Neural progenitor cell (in vitro differentiated cells): ENCODE data around the gene CHCHD6. TPM values are rescaled to one million over a fixed set of nuclear protein-coding genes. Genes with fewer than 3 reads are reported as not detected.

Experiments
- DNase-seq: peaks from one replicate; pipeline ENCODE4 v3.0.0-alpha.2; 2016; ENCODE audit warnings: low spot score
- H2AFZ ChIP-seq: fragments of 200-600 bp; sonication (generic); replicated peaks from 2 replicates; pipeline ENCODE4 v1.6.1; 2016; ENCODE audit warnings: antibody characterized with exemption
- H3F3A ChIP-seq: fragments of 200-600 bp; sonication (generic); 2 replicates; pipeline ENCODE4 v1.6.1; 2016; ENCODE audit warnings: antibody characterized with exemption, low read depth
- H3K27ac ChIP-seq: fragments of 200-600 bp; sonication (generic); 2 replicates; pipeline ENCODE4 v1.5.1; 2016; ENCODE audit warnings: mild to moderate bottlenecking
- H3K27me3 ChIP-seq: fragments of 200-600 bp; sonication (generic); 2 replicates; pipeline ENCODE4 v1.6.1; 2016; ENCODE audit warnings: mild to moderate bottlenecking, moderate library complexity
- H3K36me3 ChIP-seq: fragments of 200-600 bp; sonication (generic); 2 replicates; pipeline ENCODE4 v1.5.1; 2016
- H3K4me1 ChIP-seq: fragments of 200-600 bp; sonication (generic); 2 replicates; pipeline ENCODE4 v1.6.1; 2016; ENCODE audit warnings: mixed run types
- H3K4me2 ChIP-seq: fragments of 200-600 bp; sonication (generic); 2 replicates; pipeline ENCODE4 v1.6.1; 2016
- H3K4me3 ChIP-seq: fragments of 200-600 bp; sonication (generic); 2 replicates; pipeline ENCODE4 v1.5.1; 2016
- H3K79me2 ChIP-seq: fragments of 200-600 bp; sonication (generic); 2 replicates; pipeline ENCODE4 v1.6.1; 2016; ENCODE audit warnings: low read depth
- H3K9ac ChIP-seq: fragments of 200-600 bp; sonication (generic); 2 replicates; pipeline ENCODE4 v1.6.1; 2016
- H3K9me3 ChIP-seq: fragments of 200-600 bp; sonication (generic); 2 replicates; pipeline ENCODE4 v1.5.1; 2016; ENCODE audit warnings: low read depth
- H4K20me1 ChIP-seq: fragments of 200-600 bp; sonication (generic); 2 replicates; pipeline ENCODE4 v1.6.1; 2016; ENCODE audit warnings: low read depth
- H3K27ac Mint-ChIP-seq: 3 replicates; pipeline ENCODE4 v1.8.0; 2021; ENCODE audit warnings: mixed read lengths
- H3K27me3 Mint-ChIP-seq: 2 replicates; pipeline ENCODE4 v1.8.0; 2022; ENCODE audit warnings: low read depth, mild to moderate bottlenecking, inconsistent platforms, moderate library complexity, mixed read lengths; ENCODE audit not compliant: insufficient read depth
- H3K36me3 Mint-ChIP-seq: 3 replicates; pipeline ENCODE4 v1.8.0; 2021; ENCODE audit warnings: mixed read lengths
- H3K4me1 Mint-ChIP-seq: 3 replicates; pipeline ENCODE4 v1.8.0; 2021; ENCODE audit warnings: mixed read lengths
- H3K4me3 Mint-ChIP-seq: 3 replicates; pipeline ENCODE4 v1.8.0; 2021; ENCODE audit warnings: mild to moderate bottlenecking, moderate library complexity, mixed read lengths
- H3K9me3 Mint-ChIP-seq: 3 replicates; pipeline ENCODE4 v1.8.0; 2020; ENCODE audit warnings: mixed read lengths
- EZH2 ChIP-seq: fragments of 200-600 bp; sonication (generic); IDR thresholded peaks from 2 replicates; pipeline ENCODE4 v1.6.1; 2017; ENCODE audit warnings: antibody characterized with exemption, mild to moderate bottlenecking, moderate library complexity
- EZH2phosphoT487 ChIP-seq: fragments of 200-600 bp; sonication (generic); IDR thresholded peaks from 2 replicates; pipeline ENCODE4 v1.6.1; 2017; ENCODE audit warnings: antibody characterized with exemption
- total RNA-seq: library from RNA; depleted of rRNA; stranded (reverse); fragments of >200 nt; gene quantifications from 2 replicates; pipeline ENCODE4 v1.2.3, GENCODE V29; 2015; ENCODE audit warnings: low replicate concordance
- TF ChIP-seq, protein P1 (sequence below): fragments of 200-600 bp; sonication (generic); IDR thresholded peaks from 2 replicates; pipeline ENCODE4 v1.5.1; 2017; ENCODE audit warnings: antibody characterized with exemption, mild to moderate bottlenecking

CHCHD6 gene
- total RNA-seq, 1 donor from 2014 or later: 35.7 TPM

DNA sequence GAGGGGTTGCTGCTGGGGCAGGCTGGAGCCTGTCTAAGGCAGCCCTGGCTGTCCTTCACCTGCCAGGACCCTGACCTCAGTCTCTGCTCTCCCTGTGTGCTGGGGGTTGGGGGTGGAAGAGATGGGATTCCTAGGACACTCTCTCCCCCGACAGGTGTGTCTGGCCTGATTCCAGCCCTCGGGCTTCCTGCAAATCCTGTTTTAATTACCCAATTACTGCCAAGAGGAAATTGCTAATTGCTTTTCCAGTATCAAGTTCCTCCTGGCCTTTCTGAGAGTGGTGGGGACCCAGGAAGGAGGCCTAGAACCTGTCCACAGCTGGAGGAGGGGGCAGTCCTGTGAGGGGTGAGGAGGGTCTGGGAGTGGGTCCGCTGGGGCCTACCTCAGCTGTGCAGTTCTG is 294.7 kb downstream of the CHCHD6 start:
- Histone ChIP-seq H3K27ac (no peak overlapping the region), H3K4me1 (peaks cover 11% of the 10 kb centered on the region), H3K79me2 (peaks cover 75% of the 10 kb centered on the region), H3K4me2 (no peak overlapping the region), H3K9ac (no peak overlapping the region), H4K20me1 (peaks cover 83% of the 10 kb centered on the region), H3K4me3 (no peak overlapping the region), H3K36me3 (no peaks in the 10 kb centered on the region), H3K27me3 (no peaks in the 10 kb centered on the region), H3K9me3 (no peaks in the 10 kb centered on the region), H3F3A (no peaks in the 10 kb centered on the region), H2AFZ (no peak overlapping the region)
- TF ChIP-seq EZH2phosphoT487 (no peak), EZH2 (no peak)
- TF ChIP-seq, protein P1, sequence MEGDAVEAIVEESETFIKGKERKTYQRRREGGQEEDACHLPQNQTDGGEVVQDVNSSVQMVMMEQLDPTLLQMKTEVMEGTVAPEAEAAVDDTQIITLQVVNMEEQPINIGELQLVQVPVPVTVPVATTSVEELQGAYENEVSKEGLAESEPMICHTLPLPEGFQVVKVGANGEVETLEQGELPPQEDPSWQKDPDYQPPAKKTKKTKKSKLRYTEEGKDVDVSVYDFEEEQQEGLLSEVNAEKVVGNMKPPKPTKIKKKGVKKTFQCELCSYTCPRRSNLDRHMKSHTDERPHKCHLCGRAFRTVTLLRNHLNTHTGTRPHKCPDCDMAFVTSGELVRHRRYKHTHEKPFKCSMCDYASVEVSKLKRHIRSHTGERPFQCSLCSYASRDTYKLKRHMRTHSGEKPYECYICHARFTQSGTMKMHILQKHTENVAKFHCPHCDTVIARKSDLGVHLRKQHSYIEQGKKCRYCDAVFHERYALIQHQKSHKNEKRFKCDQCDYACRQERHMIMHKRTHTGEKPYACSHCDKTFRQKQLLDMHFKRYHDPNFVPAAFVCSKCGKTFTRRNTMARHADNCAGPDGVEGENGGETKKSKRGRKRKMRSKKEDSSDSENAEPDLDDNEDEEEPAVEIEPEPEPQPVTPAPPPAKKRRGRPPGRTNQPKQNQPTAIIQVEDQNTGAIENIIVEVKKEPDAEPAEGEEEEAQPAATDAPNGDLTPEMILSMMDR: no peak
- Mint-ChIP-seq H3K4me3 (no peak overlapping the region), H3K36me3 (peaks cover 5% of the 10 kb centered on the region), H3K27me3 (no peaks in the 10 kb centered on the region), H3K9me3 (no peaks in the 10 kb centered on the region), H3K4me1 (peaks cover 21% of the 10 kb centered on the region), H3K27ac (no peak overlapping the region)
- DNase-seq: no peak

DNA sequence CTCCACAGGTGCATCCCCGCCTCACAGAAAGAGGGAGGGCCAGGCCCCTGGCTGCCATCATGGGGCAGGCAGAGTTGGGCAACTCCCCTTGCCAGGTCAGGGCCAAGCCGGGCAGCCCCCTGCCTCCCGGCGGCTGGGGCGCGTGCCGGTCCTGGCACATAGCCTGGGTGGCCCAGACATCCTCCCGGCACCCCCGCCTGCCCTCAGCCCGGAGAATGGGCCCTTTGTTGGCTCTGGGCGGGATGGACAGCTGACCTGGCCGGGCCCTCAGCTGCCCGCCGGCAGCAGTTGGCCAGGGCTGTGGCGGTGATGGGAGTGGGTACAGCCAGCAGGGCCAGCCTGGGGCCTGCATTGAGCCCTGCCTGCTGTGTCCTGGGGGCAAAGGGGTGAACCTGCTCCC is 295.3 kb downstream of the CHCHD6 start:
- H2AFZ ChIP-seq: no peak overlapping the region
- no peaks in the 10 kb centered on the region for H3K27me3 ChIP-seq
- no peaks in the 10 kb centered on the region for H3F3A ChIP-seq
- TF ChIP-seq, protein P1: no peak
- TF ChIP-seq EZH2phosphoT487 (no peak), EZH2 (no peak)
- Mint-ChIP-seq H3K4me1 (peaks cover 23% of the 10 kb centered on the region), H3K27me3 (no peaks in the 10 kb centered on the region), H3K9me3 (no peaks in the 10 kb centered on the region), H3K27ac (no peak overlapping the region), H3K36me3 (peaks cover 4% of the 10 kb centered on the region), H3K4me3 (no peak overlapping the region)
- no peaks in the 10 kb centered on the region for H3K36me3 ChIP-seq
- peaks cover 73% of the 10 kb centered on the region for H3K79me2 ChIP-seq
- H3K4me3 ChIP-seq: no peak overlapping the region
- H3K27ac ChIP-seq: no peak overlapping the region
- H4K20me1 ChIP-seq: peaks cover 77% of the 10 kb centered on the region
- H3K4me1 ChIP-seq: peaks cover 11% of the 10 kb centered on the region
- no peak overlapping the region for H3K4me2 ChIP-seq
- no peak for DNase-seq
- no peak overlapping the region for H3K9ac ChIP-seq
- no peaks in the 10 kb centered on the region for H3K9me3 ChIP-seq

DNA sequence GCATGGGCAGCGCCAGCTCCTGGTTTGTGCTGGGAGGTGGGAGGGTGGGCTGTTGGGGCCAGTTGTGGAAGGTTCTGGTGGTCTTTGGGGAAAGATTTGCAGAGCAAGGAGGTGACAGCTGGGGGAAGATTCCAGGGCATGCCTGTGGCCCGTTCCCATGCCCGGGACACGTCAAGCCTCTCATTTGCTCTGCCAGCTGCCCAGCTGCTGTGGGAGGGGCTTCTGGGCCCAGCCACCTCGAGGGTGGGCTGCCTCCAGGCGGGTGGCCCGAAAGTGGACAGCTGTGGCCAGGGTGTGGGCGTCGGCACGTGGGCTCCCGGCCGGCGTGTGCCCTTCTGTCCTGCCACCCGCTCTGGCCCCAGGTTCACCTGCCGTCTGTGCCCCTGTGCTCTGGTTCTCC is 296.1 kb downstream of the CHCHD6 start:
- H3K4me3 Mint-ChIP-seq: no peak overlapping the region
- H3K27me3 ChIP-seq: no peaks in the 10 kb centered on the region
- no peaks in the 10 kb centered on the region for H3K9me3 ChIP-seq
- no peak overlapping the region for H3K27ac ChIP-seq
- H3K36me3 ChIP-seq: no peaks in the 10 kb centered on the region
- no peak for DNase-seq
- TF ChIP-seq EZH2phosphoT487 (no peak), EZH2 (no peak)
- TF ChIP-seq, protein P1: no peak
- H3K4me1 ChIP-seq: peaks cover 11% of the 10 kb centered on the region
- no peaks in the 10 kb centered on the region for H3K9me3 Mint-ChIP-seq
- no peak overlapping the region for H3K27ac Mint-ChIP-seq
- H3K4me1 Mint-ChIP-seq: peaks cover 24% of the 10 kb centered on the region
- H3K27me3 Mint-ChIP-seq: no peaks in the 10 kb centered on the region
- no peaks in the 10 kb centered on the region for H3F3A ChIP-seq
- no peak overlapping the region for H3K9ac ChIP-seq
- peaks cover 69% of the 10 kb centered on the region for H4K20me1 ChIP-seq
- peaks cover 4% of the 10 kb centered on the region for H3K36me3 Mint-ChIP-seq
- no peak overlapping the region for H3K4me2 ChIP-seq
- H2AFZ ChIP-seq: no peak overlapping the region
- peaks cover 65% of the 10 kb centered on the region for H3K79me2 ChIP-seq
- no peak overlapping the region for H3K4me3 ChIP-seq
